GM12878 (cell line): ENCODE data around the gene PIRT.

Experiments used
- CBX3 ChIP-seq: fragments of 200-600 bp; sonication (generic); IDR thresholded peaks from 2 replicates; pipeline ENCODE4 v1.6.1; 2016; ENCODE audit warnings: low read depth, borderline replicate concordance
- POLR2A ChIP-seq: IDR thresholded peaks from 2 replicates; pipeline ENCODE4 v1.6.1; 2011; ENCODE audit warnings: low read depth, mild to moderate bottlenecking, low read length
- POLR2AphosphoS5 ChIP-seq: IDR thresholded peaks from 2 replicates; pipeline ENCODE4 v1.6.1; 2011; ENCODE audit warnings: mild to moderate bottlenecking, low read length, inconsistent platforms
- TF ChIP-seq, protein P1 (sequence below): fragments of 450-650 bp; IDR thresholded peaks from 2 replicates; pipeline ENCODE4 v1.6.1; 2018; ENCODE audit warnings: borderline replicate concordance, mild to moderate bottlenecking; ENCODE audit not compliant: partially characterized antibody
- TF ChIP-seq, protein P2 (sequence below): IDR thresholded peaks from 2 replicates; pipeline ENCODE4 v1.6.1; 2012; ENCODE audit warnings: low read depth, low read length, improper control_type of control experiment

DNA sequence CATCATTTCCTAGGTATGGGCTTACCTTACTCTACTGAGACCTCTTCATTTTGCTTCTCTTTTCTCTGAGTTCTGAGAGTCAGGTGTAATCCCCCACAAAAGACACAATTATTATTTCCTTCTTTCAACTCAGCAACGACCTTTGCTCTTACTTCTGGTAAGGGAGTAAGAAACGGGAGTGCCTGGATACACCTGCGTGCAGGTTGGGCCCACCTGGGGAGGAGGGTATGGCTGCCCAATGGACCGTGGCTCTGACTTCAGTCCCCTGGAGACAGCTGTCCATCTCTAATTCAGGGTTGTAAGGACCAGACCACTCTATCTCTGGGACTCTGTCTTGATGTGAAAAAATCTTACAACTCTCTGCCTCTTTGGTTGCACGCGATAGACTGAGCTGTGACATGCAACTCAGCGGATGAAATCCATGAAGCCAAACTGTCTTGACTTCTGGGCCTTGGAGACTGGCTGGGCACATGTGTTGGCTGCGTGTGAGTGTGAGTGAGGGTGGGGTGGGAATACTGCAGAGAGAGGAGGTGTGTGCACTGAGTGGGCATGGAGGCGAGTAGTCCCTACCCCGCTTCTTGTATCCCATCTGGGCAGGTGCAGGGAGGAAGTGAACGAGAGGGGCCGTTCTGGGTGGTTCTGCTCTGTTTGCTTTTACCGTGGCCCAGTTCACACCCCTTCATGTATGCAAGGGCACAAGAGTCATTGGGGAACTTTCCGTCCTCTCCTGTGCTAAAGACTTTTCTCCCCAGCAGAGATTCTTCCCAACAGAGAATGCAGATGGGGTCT lies 35.2 kb downstream of the PIRT start:
- TF ChIP-seq POLR2A (no peak), CBX3 (no peak), POLR2AphosphoS5 (no peak)
- TF ChIP-seq, protein P1, sequence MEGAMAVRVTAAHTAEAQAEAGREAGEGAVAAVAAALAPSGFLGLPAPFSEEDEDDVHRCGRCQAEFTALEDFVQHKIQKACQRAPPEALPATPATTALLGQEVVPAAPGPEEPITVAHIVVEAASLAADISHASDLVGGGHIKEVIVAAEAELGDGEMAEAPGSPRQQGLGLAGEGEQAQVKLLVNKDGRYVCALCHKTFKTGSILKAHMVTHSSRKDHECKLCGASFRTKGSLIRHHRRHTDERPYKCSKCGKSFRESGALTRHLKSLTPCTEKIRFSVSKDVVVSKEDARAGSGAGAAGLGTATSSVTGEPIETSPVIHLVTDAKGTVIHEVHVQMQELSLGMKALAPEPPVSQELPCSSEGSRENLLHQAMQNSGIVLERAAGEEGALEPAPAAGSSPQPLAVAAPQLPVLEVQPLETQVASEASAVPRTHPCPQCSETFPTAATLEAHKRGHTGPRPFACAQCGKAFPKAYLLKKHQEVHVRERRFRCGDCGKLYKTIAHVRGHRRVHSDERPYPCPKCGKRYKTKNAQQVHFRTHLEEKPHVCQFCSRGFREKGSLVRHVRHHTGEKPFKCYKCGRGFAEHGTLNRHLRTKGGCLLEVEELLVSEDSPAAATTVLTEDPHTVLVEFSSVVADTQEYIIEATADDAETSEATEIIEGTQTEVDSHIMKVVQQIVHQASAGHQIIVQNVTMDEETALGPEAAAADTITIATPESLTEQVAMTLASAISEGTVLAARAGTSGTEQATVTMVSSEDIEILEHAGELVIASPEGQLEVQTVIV = no peak
- TF ChIP-seq, protein P2, sequence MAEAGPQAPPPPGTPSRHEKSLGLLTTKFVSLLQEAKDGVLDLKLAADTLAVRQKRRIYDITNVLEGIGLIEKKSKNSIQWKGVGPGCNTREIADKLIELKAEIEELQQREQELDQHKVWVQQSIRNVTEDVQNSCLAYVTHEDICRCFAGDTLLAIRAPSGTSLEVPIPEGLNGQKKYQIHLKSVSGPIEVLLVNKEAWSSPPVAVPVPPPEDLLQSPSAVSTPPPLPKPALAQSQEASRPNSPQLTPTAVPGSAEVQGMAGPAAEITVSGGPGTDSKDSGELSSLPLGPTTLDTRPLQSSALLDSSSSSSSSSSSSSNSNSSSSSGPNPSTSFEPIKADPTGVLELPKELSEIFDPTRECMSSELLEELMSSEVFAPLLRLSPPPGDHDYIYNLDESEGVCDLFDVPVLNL = no peak
